Fibroblast of lung (primary cell): ENCODE data around the gene TNS3.

Experiments
- EZH2 ChIP-seq: IDR thresholded peaks from 2 replicates; pipeline ENCODE4 v1.5.1; 2012; ENCODE audit warnings: low read length, control low read depth, mild to moderate bottlenecking; ENCODE audit errors: missing control alignments
- TF ChIP-seq, protein P1 (sequence below), 2 donors: IDR thresholded peaks in 1 of 2; conservative IDR thresholded peaks in 1 of 2; 1 replicate in 1 of 2; 2 replicates in 1 of 2; pipeline ENCODE4 v1.5.1; 2011 to 2012; ENCODE audit warnings: low read length in 2 of 2, control low read depth in 1 of 2, inconsistent platforms in 1 of 2, low read depth in 1 of 2, mild to moderate bottlenecking in 1 of 2

DNA sequence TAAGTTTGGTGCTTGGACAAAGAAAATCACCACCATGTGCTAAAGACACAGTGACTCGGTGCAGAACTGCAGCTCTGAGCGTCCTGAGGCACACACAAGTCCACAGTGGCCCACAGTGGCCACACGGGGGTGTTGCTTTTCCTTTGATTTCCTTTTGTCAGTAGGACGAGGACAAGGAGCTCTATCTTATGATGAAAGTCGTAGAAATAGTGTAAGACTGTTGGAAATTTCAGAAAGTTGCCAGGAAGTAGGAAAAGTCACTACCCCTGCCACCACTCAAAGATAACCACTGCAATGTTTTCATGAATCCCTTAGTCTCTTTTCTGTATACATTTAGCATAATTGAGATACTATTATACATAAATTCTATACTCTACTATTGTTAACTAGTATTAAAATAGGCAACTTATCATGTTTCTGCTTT, 146.0 kb downstream of the TNS3 start:
- TF ChIP-seq, protein P1, sequence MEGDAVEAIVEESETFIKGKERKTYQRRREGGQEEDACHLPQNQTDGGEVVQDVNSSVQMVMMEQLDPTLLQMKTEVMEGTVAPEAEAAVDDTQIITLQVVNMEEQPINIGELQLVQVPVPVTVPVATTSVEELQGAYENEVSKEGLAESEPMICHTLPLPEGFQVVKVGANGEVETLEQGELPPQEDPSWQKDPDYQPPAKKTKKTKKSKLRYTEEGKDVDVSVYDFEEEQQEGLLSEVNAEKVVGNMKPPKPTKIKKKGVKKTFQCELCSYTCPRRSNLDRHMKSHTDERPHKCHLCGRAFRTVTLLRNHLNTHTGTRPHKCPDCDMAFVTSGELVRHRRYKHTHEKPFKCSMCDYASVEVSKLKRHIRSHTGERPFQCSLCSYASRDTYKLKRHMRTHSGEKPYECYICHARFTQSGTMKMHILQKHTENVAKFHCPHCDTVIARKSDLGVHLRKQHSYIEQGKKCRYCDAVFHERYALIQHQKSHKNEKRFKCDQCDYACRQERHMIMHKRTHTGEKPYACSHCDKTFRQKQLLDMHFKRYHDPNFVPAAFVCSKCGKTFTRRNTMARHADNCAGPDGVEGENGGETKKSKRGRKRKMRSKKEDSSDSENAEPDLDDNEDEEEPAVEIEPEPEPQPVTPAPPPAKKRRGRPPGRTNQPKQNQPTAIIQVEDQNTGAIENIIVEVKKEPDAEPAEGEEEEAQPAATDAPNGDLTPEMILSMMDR (conservative IDR thresholded peaks at IDR 0.05 in 1 of 2, IDR thresholded peaks at IDR 0.05 in 1 of 2; ENCODE audit: low read depth in 1 of 2, low read length in 2 of 2) = peak; percentile 76 to 80
- TF ChIP-seq EZH2 = no peak
